A375 (cell line): ENCODE data around the gene NAGLU. TPM values are rescaled to one million over a fixed set of nuclear protein-coding genes. Genes with fewer than 3 reads are reported as not detected.

Experiments
- small RNA-seq: library from RNA; depleted of rRNA; stranded (forward); fragments of <200 nt; gene quantifications from one replicate; pipeline ENCODE3, GENCODE V24; 2014
- total RNA-seq: library from RNA; depleted of rRNA; stranded (reverse); fragments of >200 nt; shearing (Covaris generic); gene quantifications from 2 replicates; pipeline ENCODE4 v1.2.3, GENCODE V29; 2014; rRNA removed

The NAGLU gene
- 31.4 and 37.1 TPM in 2 replicates for total RNA-seq

DNA sequence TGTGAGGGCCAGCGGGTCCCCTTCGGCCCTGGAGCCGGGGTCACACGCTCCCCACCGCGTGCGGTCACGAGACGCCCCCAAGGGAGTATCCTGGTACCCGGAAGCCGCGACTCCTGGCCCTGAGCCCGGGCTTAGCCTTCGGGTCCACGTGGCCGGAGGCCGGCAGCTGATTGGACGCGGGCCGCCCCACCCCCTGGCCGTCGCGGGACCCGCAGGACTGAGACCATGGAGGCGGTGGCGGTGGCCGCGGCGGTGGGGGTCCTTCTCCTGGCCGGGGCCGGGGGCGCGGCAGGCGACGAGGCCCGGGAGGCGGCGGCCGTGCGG, at the start of gene NAGLU:
TSS of gene NAGLU (plus strand) at position 194 of the 324 bp plus-strand sequence. CDS start at position 226, 32 bp downstream.

DNA sequence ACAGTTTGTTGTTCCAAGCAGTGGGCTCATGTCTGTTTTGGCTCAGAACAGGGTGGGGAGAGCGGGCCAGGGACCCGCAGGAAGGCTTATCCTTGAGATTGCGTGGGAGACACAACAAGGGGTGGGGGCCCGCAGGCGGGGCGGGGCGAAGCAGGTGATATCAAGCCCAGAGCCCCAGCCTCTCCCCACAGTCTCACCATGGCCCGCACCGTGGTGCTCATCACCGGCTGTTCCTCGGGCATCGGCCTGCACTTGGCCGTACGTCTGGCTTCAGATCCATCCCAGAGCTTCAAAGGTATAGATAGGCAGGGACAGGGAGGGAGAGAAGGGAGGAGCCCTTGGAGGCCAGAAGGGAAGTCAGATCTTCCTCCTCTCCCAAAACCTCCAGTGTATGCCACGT, 16.7 kb downstream of the NAGLU start, which contains the start of gene HSD17B1:
TSS of gene HSD17B1 (plus strand) at position 188 of the 400 bp plus-strand sequence. CDS start at position 199, 11 bp downstream.

DNA sequence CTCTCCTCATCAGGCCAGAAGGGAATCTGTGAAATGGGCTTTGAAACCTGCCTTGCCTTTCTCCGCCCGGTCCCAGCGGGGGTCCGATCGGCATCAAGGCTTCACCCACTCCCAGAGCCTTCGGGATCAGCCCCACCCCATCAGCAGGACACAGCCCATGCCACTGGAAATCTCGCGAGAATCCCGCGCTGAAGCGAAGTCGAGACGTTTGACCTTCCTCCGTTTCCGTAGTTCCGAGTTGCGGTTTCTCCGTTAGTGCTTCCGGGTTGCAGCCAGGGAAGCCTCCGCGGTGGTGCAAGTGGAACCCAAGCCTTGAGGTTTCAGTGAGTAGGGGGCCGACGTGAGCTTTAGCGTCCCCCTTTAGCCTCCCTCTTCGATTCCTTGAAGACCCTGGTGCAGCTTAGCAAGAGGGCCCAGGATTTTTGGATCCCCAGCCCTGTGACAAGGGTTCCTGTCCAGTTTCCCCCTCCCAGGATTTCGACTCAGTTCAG, 25.9 kb downstream of the NAGLU start, which contains the start of gene COASY:
TSS of gene COASY (plus strand) at position 252 of the 491 bp plus-strand sequence. CDS start 475 bp downstream, outside the sequence.

DNA sequence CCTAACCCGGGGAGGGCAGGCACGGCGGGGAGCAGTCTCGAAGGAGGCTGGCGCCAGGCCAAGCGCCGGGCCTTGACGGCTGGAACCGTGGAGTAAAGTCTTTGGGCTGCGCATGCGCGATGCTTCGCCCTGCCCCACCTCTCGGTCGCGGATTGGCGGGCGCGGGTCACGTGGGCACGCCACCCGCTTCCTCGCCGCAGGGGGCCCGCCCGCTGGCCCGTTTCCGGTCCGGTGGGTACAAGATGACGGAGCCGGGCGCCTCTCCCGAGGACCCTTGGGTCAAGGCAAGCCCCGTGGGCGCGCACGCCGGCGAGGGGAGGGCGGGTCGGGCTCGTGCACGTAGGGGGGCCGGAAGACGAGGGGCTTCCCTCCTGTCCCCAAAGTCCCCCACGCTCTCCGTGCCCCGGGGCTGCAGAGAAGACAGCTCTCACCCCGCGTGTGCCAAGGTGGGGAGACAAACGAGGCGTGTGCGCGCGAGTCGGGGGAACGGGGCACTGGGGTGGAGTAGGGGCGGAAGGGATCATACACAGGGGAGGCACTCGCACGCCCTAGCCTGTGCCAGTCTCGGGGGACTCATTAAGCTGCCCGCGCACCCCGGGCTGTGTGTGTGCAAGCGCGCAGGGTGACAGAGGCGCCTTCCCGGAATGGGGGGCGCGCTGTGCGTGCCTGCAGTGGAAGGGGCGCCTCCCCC, 31.0 kb downstream of the NAGLU start, which contains the start of gene MLX:
TSS of gene MLX (plus strand) at position 218 of the 691 bp plus-strand sequence. CDS start at position 243, 25 bp downstream.

DNA sequence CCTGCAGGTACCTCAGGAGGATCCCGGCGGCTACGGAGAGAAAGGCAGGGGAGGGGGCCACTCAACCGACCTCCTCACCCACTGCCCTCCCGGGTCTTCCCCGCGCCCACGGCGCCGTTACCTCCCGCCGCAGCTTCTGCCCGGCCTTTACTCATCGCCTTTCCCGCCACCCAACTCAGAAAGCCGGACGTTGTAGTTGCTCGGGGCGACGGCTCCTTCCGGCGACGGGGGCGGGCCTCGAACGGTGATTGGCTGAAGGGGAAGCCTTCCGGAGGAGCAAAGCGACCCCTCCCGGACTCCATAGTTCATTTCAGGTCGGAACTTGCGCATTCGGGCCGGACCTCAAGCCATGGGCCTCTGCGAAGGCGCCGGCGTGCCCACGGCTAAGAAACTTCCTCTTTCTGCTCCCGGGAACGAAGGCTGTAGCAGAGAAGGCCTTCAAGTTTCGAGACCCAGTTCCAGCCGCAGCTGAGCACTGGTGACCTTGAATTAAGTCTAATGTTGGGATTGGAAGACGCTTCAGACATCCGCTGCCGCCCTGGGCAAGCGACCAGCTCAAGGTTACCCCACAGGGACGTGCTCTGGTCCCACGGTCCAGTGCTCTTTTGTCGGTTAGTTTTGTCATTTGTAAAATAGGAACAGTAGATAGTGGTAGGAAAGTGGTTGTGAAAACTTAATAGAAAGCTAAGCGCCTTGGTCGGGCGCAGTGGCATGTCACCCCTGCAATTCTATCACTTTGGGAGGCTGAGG, 41.7 kb downstream of the NAGLU start, which contains the start of gene PSMC3IP:
TSS of gene PSMC3IP (minus strand) at position 198 of the 750 bp plus-strand sequence. CDS start at position 155, 43 bp downstream.

Small RNAs within 50 kb of the gene (small RNA-seq; reads per million reads assigned to genes)
- not detected for gene MIR548AT

Other genes starting within 250 kb of the NAGLU start
- gene STAT5A, start 247.7 kb upstream of the NAGLU start, total RNA-seq = 25.4 and 27.8 TPM in 2 replicates
- 43.0 and 47.5 TPM in 2 replicates for gene STAT3, start 147.8 kb upstream of the NAGLU start, total RNA-seq
- gene CAVIN1, start 113.0 kb upstream of the NAGLU start, total RNA-seq = 257 and 264 TPM in 2 replicates
- 22.3 and 26.5 TPM in 2 replicates for gene ATP6V0A1, start 77.4 kb upstream of the NAGLU start, total RNA-seq
- 3.8 and 5.0 TPM in 2 replicates for gene HSD17B1, start 16.7 kb downstream of the NAGLU start, total RNA-seq
- 57.8 and 67.7 TPM in 2 replicates for gene COASY, start 25.9 kb downstream of the NAGLU start, total RNA-seq
- gene MLX, start 30.9 kb downstream of the NAGLU start, total RNA-seq = 45.8 and 51.8 TPM in 2 replicates
- 46.8 and 48.6 TPM in 2 replicates for gene PSMC3IP, start 41.5 kb downstream of the NAGLU start, total RNA-seq
- 23.0 and 23.5 TPM in 2 replicates for gene RETREG3, start 73.1 kb downstream of the NAGLU start, total RNA-seq
- gene TUBG1, start 73.4 kb downstream of the NAGLU start, total RNA-seq = 112 and 124 TPM in 2 replicates
- 14.8 and 15.7 TPM in 2 replicates for gene TUBG2, start 123.0 kb downstream of the NAGLU start, total RNA-seq
- 20.7 and 31.9 TPM in 2 replicates for gene PLEKHH3, start 140.8 kb downstream of the NAGLU start, total RNA-seq
- gene CCR10, start 145.6 kb downstream of the NAGLU start, total RNA-seq = 0.72 and 1.4 TPM in 2 replicates
- 15.5 and 15.7 TPM in 2 replicates for gene CNTNAP1, start 146.3 kb downstream of the NAGLU start, total RNA-seq
- gene EZH1, start 208.8 kb downstream of the NAGLU start, total RNA-seq = 22.5 and 31.1 TPM in 2 replicates
- not detected in 2 replicates for gene RAMP2, start 225.0 kb downstream of the NAGLU start, total RNA-seq
- 121 and 134 TPM in 2 replicates for gene VPS25, start 237.2 kb downstream of the NAGLU start, total RNA-seq
- 16.1 and 27.3 TPM in 2 replicates for gene WNK4, start 244.4 kb downstream of the NAGLU start, total RNA-seq